ENCODE results near the gene EMILIN3.

EMILIN3 gene

GRCh38 chr20:41392295-41392694 is 25.7 kb upstream of the EMILIN3 start:
- DNase-seq, result no peak

DNA sequence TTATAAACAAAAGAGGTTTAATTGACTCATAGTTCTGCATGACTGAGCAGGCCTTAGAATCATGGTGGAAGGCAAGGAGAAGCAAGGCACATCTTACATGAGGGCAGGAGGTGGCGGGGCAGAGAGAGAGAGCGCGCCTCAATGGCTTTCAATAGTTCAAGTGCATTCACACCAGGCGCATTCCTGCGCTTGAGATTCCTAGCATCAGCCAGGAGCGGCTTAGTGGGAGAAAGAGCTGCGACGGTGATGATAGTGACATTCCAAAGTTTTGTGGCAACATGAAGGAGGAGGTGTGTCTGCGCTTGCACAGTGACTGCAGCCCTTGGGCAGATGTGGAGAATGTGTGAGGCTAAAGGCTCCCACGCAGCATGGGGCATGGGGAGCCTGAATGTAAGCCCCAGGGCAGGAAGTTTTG is 25.0 kb upstream of the EMILIN3 start:
- DNase-seq, result no peak

DNA sequence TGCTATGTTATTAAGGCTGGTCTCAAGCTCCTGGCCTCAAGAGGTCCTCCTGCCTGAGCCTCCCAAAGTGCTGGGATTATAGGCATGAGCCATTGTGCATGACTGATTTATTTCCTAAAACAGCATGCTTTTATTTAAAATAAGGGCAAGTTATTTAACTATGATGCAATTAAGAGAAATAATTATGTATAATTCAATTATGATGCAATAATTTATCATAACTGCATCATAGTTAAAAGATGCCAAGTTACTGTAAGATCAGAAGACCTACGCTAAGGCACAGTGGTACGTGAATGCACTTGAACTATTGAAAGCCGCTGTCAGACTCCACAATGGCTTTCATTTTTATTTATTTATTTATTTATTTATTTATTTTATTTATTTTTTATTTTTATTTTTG is 24.3 kb upstream of the EMILIN3 start:
- DNase-seq, result no peak

DNA sequence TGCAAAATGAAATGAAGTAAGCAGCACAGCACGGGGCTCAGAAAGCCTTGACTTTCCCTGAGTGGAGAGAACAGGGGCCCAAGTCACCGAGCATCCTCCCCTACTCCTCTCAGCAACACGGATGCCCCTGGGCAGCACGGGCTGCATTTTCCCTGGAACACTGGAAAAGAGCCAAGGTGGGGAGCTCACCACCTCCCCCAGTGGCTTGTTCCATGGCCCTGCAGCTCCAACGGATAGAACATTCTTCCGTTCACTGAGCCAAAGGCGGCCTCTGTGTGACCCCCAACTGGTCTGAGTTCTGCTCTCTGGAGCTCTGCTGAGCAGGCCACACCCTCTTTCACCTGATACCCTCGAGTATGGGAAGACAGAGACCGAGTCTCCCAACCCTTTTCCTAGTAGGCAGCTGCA is 20.8 kb upstream of the EMILIN3 start:
- no peak for DNase-seq

- no peak for DNase-seq
These were observed 20.1 kb upstream of the EMILIN3 start for GRCh38 chr20:41386502-41387427.

DNA sequence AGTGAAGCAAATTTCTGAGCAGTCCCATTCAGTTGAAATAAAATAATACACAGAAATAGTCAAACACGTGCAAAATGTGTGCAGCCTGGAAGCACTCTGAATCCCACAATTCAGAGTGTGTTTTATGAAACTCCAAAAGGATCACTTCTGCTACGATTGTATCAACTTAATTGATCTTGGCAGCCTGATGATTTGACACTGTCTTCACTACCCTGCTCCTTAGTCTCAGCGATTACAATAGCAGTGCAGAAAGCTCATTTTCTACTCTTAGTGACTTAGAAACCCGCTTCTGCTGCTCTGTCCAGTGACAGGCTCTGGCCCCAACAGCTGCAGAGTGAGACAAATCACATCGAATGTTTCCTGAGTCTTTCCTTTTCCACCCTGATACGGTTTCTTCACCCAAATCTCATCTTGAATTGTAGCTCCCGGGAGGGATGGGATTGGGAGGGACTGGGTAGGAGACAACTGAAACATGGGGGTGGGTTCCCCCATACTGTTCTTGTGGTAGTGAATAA is 16.2 kb upstream of the EMILIN3 start:
- DNase-seq, result no peak

GRCh38 chr20:41380551-41381193 is 14.1 kb upstream of the EMILIN3 start:
- DNase-seq, result no peak

GRCh38 chr20:41379551-41379950 is 12.9 kb upstream of the EMILIN3 start:
- DNase-seq, result no peak

DNA sequence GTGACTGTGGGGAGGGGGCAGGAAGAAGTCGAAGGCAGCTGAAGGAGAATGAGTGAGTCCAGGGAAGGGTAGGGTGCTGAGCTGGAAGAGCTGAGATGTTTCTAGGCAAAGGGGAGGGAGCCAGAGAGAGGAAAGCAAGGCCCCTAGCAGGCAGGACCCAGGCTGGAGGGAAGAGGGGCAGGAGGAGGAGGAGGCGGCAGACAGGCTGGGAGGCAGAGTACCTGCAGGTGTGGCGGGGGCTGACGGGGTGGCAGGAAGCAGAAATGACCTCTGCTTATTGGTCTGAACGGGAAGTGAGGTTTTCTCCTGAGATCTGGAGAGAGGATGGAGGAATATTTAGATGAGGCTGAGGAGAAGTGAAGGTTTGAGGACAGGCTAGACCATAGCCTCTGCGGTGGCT is 10.7 kb upstream of the EMILIN3 start:
- DNase-seq, result no peak

DNA sequence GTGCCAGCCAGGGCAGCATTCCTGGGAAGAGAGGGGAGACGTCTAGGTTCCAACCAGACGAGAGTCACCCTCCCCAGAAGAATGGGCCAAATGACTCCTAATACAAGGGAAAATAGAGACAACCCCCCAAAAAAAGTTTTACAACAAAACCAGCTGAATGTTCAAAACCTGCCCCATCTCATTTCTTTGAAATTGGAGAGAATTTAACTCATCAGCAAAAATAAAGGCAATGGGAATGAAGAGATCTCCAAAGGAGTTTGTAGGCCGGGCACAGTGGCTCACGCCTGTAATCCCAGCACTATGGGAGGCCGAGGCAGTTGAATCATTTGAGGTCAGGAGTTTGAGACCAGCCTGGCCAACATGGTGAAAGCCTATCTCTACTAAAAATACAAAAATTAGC is 9.7 kb upstream of the EMILIN3 start:
- no peak for DNase-seq

- no peak for DNase-seq
These were observed 9.2 kb upstream of the EMILIN3 start for GRCh38 chr20:41375846-41376245.

- no peak for DNase-seq
These were observed 7.6 kb upstream of the EMILIN3 start for GRCh38 chr20:41373931-41374920.

- no peak for DNase-seq
These were observed 6.7 kb upstream of the EMILIN3 start for GRCh38 chr20:41373251-41373783.

GRCh38 chr20:41371371-41371770 is 4.8 kb upstream of the EMILIN3 start:
- no peak for DNase-seq

DNA sequence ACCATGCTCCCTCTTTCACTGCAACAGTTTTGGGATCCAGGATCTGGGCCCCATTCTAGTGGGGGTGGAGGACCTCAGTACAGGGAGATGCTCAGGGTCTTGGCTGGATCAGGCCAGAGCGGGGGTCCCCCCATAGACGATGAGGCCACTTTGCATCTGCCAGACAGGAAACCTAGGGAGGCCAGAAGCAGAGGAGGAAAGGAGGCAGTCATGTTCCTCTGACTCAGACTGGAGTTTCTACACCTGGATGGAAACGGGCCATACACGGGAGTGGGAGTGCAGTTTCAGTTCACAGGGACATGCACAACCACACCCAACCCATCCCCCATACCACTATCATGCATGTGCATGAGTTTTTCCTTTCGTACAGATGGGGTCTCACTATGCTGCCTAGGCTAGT is 3.6 kb upstream of the EMILIN3 start:
- no peak for DNase-seq

DNA sequence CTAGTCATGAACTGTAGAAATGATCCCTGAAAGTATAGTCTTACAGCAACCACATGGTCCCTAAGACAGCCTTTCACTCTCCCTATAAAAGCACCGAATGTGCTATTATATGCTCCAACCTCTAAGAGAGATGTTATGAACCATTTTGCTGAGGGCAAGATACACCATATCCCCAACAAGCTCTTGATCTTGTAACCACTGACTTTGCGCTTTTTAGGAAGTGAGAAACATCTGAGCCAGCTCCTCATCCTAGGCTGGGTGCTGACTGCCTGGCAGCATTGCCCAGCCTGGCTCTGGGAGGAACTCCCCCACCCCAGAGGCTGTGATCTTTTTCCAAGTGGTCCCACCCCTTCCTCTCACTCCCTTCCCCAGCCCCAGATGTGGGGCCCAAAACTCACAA is 3.1 kb upstream of the EMILIN3 start:
- no peak for DNase-seq

DNA sequence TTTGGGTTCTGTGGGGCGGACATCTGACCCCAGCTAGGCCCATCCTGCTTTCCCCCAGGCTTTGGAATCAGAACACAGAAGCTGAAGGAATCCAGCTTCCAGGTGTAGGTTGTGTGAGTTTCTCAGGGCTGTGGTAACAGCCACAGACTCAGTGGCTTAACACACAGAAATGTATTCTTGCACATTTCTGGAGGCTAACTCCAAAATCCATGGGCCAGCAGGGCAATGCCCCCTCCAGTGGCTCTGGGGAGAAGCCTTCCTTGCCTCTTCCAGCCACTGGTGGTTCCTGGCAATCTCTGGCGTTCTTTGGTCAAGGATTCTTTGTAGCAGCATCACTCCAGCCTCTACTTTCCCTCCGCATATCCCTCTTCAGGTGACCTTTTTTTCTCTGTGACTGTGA is 1.3 kb upstream of the EMILIN3 start:
- no peak for DNase-seq

- DNase-seq, result no peak
These were observed 726 bp upstream of the EMILIN3 start for GRCh38 chr20:41367393-41367695.

DNA sequence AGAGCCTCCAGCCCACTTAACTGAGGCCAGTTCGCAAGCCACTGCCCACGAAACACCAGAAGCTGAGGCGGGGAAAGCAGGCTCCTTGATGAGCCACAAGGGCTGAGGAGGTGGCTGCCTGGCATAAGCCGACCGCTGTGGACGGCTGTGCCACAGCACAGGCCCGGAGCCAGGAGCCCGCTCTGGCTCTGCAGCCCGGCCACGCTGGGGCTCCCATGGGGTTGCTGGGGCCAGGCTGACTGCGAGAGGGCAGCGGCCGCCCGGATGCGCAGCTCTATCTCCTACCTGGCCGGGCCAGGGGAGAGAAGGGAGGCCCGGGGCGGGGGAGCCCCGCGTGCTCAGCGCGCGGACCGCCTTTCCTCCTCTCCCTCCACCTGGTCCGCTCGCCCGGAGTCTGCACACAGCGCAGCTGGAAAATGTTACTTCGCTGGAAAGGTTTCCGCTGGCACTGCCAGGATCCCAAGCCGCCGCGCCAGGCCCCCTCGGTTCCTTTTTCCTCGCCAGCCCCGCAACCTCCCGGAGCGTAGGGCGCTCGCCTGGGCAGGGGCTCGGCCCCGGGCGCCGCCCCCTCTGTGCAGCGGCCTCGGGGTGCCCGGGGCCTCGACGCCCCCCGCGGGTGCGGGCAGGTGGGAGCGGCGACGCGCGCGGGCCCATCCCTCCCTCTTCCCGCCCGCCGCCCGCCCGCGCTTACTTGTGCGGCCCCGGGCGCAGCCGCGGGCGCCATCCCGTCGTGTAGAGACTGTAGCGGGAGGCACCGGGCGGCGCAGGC is 657 bp downstream of the EMILIN3 start:
- DNase-seq, result no peak

GRCh38 chr20:41364967-41365765 is 1.5 kb downstream of the EMILIN3 start:
- DNase-seq, result no peak

DNA sequence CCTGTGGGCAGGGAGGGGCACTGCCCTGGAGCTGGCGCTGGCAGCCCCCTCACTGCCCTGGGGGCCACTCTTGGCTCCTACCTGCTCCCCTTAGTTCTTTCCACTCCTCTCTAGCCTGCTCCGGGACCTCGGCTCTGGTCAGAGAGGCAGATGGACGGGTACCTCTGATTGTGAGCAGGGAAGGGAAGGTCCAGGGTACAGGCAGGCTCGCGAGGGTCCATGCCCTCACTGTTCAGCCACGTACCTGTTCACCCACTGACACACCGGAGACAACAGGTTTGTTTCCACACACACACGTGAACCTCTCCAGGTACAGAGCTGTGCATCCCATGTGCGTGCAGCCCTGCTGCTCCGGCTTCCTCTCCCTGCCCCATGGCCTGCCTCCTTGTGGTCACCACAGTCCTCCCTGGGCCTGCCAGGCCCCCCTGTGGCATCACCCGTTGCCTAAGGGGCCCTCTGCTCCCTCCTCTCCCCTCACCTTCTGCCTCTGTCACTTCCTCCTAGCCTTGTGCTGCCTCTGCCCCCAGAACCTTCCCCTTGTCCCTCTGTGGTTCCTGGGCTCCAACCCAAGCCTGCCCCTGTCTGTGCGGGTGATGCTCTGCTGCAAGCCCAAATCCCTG is 2.3 kb downstream of the EMILIN3 start:
- no peak for DNase-seq
